Gastrocnemius medialis (tissue), 4 donors: ENCODE results near the gene BCL2L14. TPM values are rescaled to one million over a fixed set of nuclear protein-coding genes. Genes with fewer than 3 reads are reported as not detected.

ENCODE experiments used
- ATAC-seq, 2 donors: fragments of 150-250 bp; one replicate each; pipeline ENCODE4 v1.9.1; 2016
- DNase-seq, 2 donors: peaks; one replicate each; pipeline ENCODE4 v3.0.0-alpha.2; 2019
- H3K27ac ChIP-seq, 4 donors: fragments of 200-600 bp; sonication (generic); 1 replicate in 1 of 4; 2 replicates in 3 of 4; pipeline ENCODE4 v1.5.1; 2016 to 2018; ENCODE audit warnings: mild to moderate bottlenecking in 2 of 4, moderate library complexity in 1 of 4
- H3K27me3 ChIP-seq, 3 donors: fragments of 200-600 bp; sonication (generic) in 2 of 3; 1 replicate in 1 of 3; 2 replicates in 2 of 3; pipeline versions ENCODE4 v1.5.1 to v1.6.0; 2016 to 2019; ENCODE audit warnings: mild to moderate bottlenecking in 1 of 3, moderate library complexity in 1 of 3
- H3K36me3 ChIP-seq, 2 donors: fragments of 200-600 bp; sonication (generic) in 1 of 2; one replicate each; pipeline ENCODE4 v1.5.1; 2017 to 2018
- H3K4me1 ChIP-seq, 2 donors: fragments of 200-600 bp; sonication (generic) in 1 of 2; one replicate each; pipeline ENCODE4 v1.5.1; 2016 to 2017; ENCODE audit warnings: mild to moderate bottlenecking in 2 of 2
- H3K4me3 ChIP-seq, 4 donors: fragments of 200-600 bp; sonication (generic) in 3 of 4; 1 replicate in 1 of 4; 2 replicates in 3 of 4; pipeline ENCODE4 v1.5.1; 2016 to 2019; ENCODE audit warnings: mild to moderate bottlenecking in 2 of 4
- H3K9me3 ChIP-seq, 3 donors: fragments of 200-600 bp; sonication (generic) in 2 of 3; 1 replicate in 1 of 3; 2 replicates in 2 of 3; pipeline ENCODE4 v1.5.1; 2016 to 2019
- POLR2A ChIP-seq, 2 donors: fragments of 450-650 bp; IDR thresholded peaks; one replicate each; pipeline ENCODE4 v1.6.1; 2017; ENCODE audit warnings: antibody characterized with exemption in 2 of 2, mild to moderate bottlenecking in 2 of 2, moderate library complexity in 2 of 2
- in situ Hi-C, 4 donors: fragments of 200-750 bp; cut with MboI; loops; one replicate each; pipeline versions ENCODE4 v1.15.0 to v1.8.0; 2017; ENCODE audit warnings: low sequenced_read_pairs in 4 of 4
- intact Hi-C: fragments of 100-400 bp; cut with DNase I; formaldehyde crosslinking; loops from one replicate; pipeline ENCODE4 v1.15.1; 2023; ENCODE audit warnings: low total_unique reads
- total RNA-seq, 4 donors: library from RNA; depleted of rRNA; stranded (reverse); fragments of >200 nt; gene quantifications; one replicate each; pipeline versions ENCODE4 v1.1.0 to v1.2.3, GENCODE V29; 2016
- TF ChIP-seq, protein P1 (sequence below), 5 experiments: fragments of 450-650 bp in 3 of 5; fragments of 200-600 bp in 2 of 5; sonication (generic) in 2 of 5; IDR thresholded peaks in 4 of 5; conservative IDR thresholded peaks in 1 of 5; 1 replicate in 4 of 5; 2 replicates in 1 of 5; pipeline ENCODE4 v1.5.1; 2016 to 2019; ENCODE audit warnings: antibody characterized with exemption in 5 of 5, mild to moderate bottlenecking in 3 of 5, moderate library complexity in 3 of 5

Gene BCL2L14
- total RNA-seq, 4 donors from 2014 or later = not detected

DNA sequence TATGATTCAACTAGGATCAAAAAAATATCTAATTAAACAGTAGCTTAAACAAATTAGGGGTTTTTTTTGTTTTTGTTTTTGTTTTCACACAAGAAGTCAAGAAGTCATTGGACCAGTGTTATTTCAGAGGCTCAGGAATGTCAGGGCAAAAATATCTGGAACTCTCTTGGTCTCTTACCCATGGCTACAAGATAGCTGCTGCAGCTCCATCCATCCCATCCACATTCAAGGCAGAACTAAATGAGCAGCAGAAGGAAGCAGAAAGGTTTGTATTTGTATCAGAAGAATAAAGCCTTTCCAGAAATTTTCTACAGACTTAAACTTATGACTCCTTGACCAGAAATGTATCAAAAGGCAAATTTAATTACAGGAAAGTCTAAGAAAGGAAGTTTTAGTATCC lies 33.8 kb upstream of the BCL2L14 start:
- Histone ChIP-seq H3K36me3 (no peaks in the 10 kb centered on the region), H3K27me3 (no peaks in the 10 kb centered on the region), H3K4me3 (no peak overlapping the region), H3K27ac (no peak overlapping the region), H3K4me1 (no peaks in the 10 kb centered on the region), H3K9me3 (no peaks in the 10 kb centered on the region)
- TF ChIP-seq, protein P1, sequence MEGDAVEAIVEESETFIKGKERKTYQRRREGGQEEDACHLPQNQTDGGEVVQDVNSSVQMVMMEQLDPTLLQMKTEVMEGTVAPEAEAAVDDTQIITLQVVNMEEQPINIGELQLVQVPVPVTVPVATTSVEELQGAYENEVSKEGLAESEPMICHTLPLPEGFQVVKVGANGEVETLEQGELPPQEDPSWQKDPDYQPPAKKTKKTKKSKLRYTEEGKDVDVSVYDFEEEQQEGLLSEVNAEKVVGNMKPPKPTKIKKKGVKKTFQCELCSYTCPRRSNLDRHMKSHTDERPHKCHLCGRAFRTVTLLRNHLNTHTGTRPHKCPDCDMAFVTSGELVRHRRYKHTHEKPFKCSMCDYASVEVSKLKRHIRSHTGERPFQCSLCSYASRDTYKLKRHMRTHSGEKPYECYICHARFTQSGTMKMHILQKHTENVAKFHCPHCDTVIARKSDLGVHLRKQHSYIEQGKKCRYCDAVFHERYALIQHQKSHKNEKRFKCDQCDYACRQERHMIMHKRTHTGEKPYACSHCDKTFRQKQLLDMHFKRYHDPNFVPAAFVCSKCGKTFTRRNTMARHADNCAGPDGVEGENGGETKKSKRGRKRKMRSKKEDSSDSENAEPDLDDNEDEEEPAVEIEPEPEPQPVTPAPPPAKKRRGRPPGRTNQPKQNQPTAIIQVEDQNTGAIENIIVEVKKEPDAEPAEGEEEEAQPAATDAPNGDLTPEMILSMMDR (IDR thresholded peaks at IDR 0.05 in 4 of 5, conservative IDR thresholded peaks at IDR 0.05 in 1 of 5) = no peak
- no peak for TF ChIP-seq POLR2A (IDR thresholded peaks at IDR 0.05)
- in situ Hi-C loops = loop anchor here in 2 of 4 donors (5.0 kb wide), 1 partner anchor 455 kb away; no protein-coding TSS in a partner anchor
- ATAC-seq (no peak), DNase-seq (no peak)
- intact Hi-C loops = loop anchor here (10.0 kb wide), 1 partner anchor 142 kb away; no protein-coding TSS in a partner anchor

DNA sequence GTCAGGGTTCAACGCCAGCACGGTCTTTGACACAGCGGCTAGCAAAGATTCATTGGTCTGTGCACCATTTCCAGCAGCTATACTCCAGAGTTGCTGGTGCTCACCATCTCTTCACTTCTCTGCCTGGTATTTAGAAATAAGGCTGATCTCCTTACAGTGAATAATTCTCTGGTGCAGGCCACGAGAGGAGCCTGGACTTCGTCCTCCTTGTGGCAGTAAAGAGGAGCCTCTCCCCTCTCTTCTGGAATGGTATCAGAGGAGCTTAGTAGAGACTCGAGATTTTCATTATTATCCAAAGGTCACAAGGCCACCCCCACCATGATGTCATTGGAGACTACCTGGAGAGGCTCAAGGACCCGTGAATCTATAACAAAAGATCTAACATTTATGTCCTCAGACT lies 30.8 kb upstream of the BCL2L14 start:
- H3K36me3 ChIP-seq = no peaks in the 10 kb centered on the region
- no peaks in the 10 kb centered on the region for H3K27me3 ChIP-seq
- H3K27ac ChIP-seq = no peak overlapping the region
- no peaks in the 10 kb centered on the region for H3K4me1 ChIP-seq
- DNase-seq = no peak
- no peaks in the 10 kb centered on the region for H3K9me3 ChIP-seq
- TF ChIP-seq, protein P1 (IDR thresholded peaks at IDR 0.05 in 4 of 5, conservative IDR thresholded peaks at IDR 0.05 in 1 of 5) = no peak
- no peak for TF ChIP-seq POLR2A (IDR thresholded peaks at IDR 0.05)
- in situ Hi-C loops (loop anchor here in 2 of 4 donors (5.0 kb wide), 1 partner anchor 458 kb away; no protein-coding TSS in a partner anchor), intact Hi-C loops (loop anchor here (10.0 kb wide), 1 partner anchor 145 kb away; no protein-coding TSS in a partner anchor)
- no peak overlapping the region for H3K4me3 ChIP-seq
- ATAC-seq = no peak

DNA sequence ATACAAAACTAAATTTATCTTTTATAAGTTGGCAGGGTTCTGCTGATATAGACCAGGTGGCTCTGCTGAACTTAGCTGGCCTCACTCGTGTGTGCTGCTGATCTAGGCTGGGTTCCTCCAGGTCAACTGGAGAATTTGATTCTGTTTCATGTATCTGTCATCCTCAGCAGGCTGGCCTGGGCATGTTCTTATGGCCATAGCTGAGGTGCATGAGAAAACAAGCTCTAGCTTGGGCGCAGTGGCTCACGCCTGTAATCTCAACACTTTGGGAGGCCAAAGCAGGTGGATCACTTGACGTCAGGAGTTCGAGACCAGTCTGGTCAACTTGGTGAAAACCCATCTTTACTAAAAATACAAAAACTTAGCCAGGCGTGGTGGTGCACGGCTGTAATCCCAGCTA lies 24.3 kb upstream of the BCL2L14 start:
- in situ Hi-C loops = no loop called here

DNA sequence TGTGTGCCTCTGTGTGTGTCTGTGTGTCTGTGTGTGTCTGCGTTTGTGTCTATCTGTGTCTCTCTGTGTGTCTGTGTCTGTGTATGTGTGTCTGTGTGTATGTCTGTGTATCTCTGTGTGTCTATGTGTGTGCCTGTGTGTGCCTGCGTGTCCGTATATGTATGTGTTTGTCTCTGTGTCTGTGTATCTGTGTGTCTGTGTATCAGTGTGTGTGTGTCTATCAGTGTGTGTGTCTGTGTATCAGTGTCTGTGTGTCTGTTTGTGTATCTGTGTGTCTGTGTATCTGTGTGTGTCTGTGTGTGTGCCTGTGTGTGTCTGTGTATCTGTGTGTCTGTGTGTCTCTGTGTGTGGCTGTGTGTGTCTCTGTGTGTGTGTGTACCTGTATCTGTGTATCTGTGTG lies 23.1 kb upstream of the BCL2L14 start:
- H3K9me3 ChIP-seq = no peaks in the 10 kb centered on the region
- intact Hi-C loops = no loop called here
- in situ Hi-C loops = no loop called here

More for the DNA sequence above, 24.3 kb upstream of the BCL2L14 start:
- Histone ChIP-seq H3K27ac (no peak overlapping the region), H3K9me3 (no peaks in the 10 kb centered on the region), H3K36me3 (no peaks in the 10 kb centered on the region), H3K4me1 (no peaks in the 10 kb centered on the region), H3K27me3 (no peaks in the 10 kb centered on the region), H3K4me3 (no peak overlapping the region)
- ATAC-seq (no peak), DNase-seq (no peak)
- TF ChIP-seq POLR2A (IDR thresholded peaks at IDR 0.05) = no peak
- TF ChIP-seq, protein P1 (IDR thresholded peaks at IDR 0.05 in 4 of 5, conservative IDR thresholded peaks at IDR 0.05 in 1 of 5) = no peak
- intact Hi-C loops = no loop called here

More for the DNA sequence above, 23.1 kb upstream of the BCL2L14 start:
- Histone ChIP-seq H3K4me1 (no peaks in the 10 kb centered on the region), H3K27me3 (no peaks in the 10 kb centered on the region), H3K27ac (no peak overlapping the region), H3K4me3 (no peak overlapping the region), H3K36me3 (no peaks in the 10 kb centered on the region)
- DNase-seq (no peak), ATAC-seq (no peak)
- no peak for TF ChIP-seq POLR2A (IDR thresholded peaks at IDR 0.05)
- TF ChIP-seq, protein P1 (IDR thresholded peaks at IDR 0.05 in 4 of 5, conservative IDR thresholded peaks at IDR 0.05 in 1 of 5) = no peak
